DMS153 (cell line): ENCODE data around the gene DIO3.
"Not testable (repeated sequence)": the region's sequence is repeated elsewhere in the genome, so short reads cannot be mapped to it uniquely, and the experiment has no call there.

Experiments used
- DNase-seq: peaks from one replicate; lab custom pipeline; 2025; lab: John Stamatoyannopoulos, UW

The DIO3 gene

GRCh38 chr14:101543814-101544213, 17.5 kb upstream of the DIO3 start:
- no peak for DNase-seq

DNA sequence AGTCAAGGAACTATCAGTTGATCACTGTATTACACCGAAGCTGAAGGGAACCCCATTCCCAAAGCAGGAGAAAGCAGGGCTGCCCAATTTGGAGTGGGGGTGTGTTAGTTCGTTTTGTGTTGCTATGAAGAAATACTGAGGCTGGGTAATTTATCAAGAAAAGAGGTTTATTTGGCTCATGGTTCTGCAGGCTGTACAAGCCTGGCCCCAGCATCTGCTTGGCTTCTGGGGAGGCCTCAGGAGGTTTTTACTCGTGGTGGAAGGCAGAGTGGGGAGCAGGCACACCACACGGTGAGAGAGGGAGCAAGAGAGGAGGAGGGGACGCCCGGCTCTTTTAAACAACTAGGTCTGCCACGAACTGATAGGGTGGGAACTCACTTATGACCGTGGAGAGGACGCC, 16.7 kb upstream of the DIO3 start:
- DNase-seq = no peak

DNA sequence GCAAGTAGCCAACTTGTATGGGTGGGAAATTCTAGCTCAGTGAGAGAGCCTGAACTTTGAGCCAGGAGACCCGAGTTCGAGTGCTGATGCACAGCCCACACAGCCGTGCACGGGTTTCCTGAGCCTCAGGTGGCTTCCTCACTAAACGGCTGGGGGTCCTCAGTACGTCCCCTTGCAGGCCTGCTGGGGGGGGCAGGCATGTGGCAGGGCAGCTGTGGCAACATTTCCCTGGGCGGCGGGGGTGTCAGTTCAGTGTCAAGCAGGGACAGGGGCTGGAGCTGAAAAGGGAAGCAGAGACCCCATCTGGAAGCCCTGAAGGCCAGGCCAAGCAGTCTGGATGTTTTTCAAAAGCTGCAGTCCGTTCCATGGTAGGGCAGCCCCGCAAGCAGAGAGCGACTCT, 14.6 kb upstream of the DIO3 start:
- no peak for DNase-seq

DNA sequence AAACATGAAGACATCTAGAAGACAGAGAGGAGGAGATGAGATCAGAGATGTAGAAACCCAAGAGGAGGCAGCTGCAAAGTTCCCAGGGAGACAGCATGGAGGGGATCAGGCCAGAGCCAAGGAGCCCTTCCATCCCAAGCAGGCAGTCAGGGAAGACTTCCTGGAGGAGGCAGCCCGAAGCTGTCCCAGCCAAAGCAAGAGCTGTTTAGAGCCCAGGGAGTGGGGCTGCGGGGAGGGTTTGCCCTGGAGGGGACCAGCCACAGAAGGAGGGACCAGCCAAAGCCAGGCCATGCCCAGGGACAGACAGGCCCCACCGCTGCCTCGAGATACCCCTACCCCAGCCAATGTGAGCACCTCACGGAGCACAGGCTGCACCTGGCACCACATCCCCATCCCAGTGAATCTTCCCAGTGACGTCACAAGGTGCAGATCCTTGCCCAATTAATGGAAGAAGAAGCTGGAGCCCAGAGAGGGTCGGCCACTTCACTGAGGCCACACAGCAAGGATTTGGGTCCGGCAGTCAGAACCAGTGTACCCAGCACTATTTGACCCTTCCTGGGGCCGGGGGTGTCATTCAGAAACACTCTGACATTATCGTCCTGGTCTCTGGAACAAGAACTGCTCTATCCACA, 14.1 kb upstream of the DIO3 start:
- DNase-seq = no peak

- no peak for DNase-seq
Measured at GRCh38 chr14:101547961-101548669, 13.2 kb upstream of the DIO3 start.

DNA sequence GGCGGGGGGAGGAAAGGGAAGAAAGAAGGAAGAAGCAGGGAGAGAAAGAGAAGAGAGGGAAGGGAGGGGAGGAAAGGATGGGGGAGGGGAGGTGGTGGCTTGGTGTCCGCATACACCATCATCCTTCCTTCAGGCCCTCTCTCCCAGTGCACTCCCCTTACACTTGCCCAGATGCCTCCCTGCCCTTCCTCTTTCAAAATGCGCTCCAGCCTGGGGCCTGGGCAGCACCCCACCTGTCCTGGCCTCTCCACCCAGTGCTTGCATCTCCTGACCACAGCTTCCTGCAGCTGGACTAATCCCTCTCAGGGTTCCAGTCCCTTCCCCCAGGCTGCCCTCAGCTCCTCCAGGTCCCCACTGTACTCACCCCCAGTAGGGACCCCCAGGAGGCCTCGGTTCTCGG, 12.6 kb upstream of the DIO3 start:
- no peak for DNase-seq

DNA sequence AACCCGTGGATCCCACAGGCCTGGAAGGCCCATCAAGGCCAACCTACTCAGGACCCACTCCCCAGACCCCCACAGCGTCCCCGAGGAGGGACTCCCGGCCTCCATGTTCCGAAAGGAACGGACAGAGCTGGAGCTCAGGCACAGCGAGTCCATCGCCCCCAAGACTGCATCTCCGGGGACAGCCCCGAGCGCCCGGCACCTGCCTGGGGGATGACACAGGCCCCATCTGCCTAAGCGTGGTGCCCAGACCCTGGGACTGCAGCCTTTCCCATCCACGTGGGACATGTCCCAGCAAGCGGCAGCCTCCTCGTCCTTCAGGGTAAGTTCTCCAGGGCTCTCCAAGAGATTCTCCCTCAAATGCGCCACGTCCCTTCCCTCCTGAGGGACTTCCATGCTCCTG, 12.1 kb upstream of the DIO3 start:
- no peak for DNase-seq

DNA sequence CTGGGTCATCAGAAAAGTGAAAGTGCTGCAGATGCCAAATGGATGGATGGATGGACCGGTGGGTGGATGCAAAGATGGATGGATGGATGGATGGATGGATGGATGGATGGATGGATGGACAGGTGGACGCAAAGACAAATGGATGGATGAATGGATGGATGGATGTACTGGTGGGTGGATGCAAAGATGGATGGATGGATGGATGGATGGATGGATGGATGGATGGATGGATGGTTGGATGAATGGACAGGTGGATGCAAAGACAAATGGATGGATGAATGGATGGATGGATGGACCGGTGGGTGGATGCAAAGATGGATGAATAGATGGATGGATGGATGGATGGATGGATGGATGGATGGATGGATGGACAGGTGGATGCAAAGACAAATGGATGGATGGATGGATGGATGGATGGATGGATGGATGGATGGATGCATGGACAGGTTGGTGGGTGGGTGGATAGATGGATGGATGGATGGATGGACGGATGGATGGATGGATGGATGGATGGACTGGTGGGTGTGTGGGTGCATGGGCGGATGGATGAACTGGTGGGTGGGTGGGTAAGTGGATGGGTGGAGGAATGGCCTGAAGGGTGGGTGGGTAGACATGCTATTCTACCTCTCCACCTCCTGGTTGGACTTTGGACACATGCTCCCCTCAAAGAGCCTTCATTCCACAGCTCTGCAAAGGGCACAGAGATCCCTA, 10.9 kb upstream of the DIO3 start:
- DNase-seq = not testable (repeated sequence)

DNA sequence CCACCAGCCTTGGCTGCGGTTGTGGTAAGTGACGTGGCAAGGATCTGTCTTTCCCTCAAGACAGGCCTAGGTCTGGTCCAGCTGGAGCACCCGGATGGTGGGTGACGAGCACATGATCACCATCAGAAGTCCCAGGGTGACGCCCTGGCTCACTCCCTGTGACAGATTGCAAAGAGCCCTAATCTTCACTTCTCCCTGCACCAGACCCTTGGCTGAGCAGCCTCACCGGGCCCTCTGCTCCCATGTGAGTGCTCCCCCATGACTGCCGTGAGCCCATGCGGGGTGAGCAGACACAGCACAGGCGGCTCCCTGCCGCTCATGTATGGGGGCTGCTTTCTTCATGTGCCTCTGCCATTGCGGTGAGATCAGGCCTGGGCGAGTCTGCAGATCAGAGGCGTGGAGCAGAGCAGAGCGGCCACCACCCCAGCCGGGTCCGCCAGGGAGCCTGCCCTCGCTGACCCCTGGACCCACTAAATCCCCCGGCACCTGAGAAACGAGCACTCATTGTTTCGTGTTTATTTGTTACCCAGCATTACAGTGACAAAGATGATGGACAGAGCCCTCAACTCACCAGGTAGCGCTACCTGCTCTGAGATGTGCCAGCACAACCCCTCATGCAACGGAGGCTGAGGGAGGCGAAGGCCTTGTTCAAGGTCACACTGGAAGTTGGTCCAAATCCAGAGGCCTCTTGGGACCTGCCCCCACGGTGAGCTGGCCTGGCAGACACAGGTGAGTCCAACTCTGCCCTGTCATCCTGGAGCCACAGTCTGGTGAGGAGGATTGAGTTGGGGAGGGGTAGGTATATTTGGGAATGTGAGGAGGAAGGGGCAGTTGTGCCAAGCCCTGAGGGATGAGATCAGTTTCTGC, 9.3 kb upstream of the DIO3 start:
- no peak for DNase-seq

GRCh38 chr14:101552786-101553231, 8.5 kb upstream of the DIO3 start:
- DNase-seq = no peak

- no peak for DNase-seq
Measured at GRCh38 chr14:101553393-101553792, 7.9 kb upstream of the DIO3 start.

DNA sequence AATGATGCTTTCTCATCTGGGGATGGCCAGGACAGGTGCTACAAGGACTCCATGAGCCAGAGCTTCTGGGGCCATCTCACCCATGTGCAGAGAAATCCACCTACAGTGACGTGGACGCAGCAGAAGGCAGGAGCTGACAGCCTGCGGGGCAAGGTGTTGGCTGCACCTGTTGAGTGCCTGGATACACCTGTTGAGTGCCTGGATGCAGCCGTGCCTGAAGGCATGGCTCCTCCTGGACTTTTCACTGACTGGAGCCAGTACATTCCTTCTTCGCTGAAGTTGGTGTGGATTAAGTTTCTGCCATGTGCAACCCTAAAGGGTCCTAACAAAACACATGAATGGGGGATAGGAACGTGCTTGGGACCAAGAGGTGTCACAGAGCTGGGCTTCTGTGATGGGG, 7.4 kb upstream of the DIO3 start:
- DNase-seq = no peak

GRCh38 chr14:101554991-101555668, 6.2 kb upstream of the DIO3 start:
- no peak for DNase-seq

GRCh38 chr14:101555669-101556043, 5.6 kb upstream of the DIO3 start:
- DNase-seq = not testable (repeated sequence)

- no peak for DNase-seq
Measured at GRCh38 chr14:101556131-101556530, 5.2 kb upstream of the DIO3 start.

DNA sequence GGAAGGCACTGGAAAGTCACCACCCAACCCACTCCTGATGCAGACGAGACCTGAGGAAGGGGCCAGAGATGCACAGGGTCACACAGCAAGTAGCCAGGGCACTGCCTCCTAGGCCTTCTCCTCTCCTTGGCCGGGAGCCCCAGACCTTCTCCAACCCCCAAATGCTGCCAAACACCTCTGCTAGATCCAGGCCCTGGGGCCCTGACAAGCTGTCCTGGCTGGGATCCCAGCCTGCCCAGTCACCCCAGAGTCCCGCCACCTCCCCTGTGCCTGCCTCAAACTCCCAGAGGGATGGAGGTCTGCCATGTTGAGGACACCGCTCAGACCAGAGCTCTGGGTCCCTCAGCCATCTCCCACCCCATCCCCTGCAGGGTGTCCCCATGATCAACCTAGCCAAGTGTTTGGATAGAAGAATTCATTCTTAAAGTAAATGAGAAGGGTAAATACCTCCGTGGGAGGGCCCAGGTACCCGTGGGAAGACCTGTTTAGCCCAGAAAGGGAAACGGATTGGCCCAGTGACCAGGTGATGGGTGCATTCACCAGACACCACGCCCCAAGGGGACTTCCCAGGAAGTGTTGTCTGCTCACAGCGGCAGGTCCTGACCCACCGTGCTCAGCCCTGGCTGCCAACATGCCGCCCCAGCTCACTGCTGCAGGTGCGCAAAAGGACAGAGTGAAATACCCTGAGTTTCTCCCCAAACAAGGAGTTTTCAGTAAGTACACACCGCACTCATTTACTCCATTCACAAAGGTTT, 4.6 kb upstream of the DIO3 start:
- DNase-seq = no peak

GRCh38 chr14:101557321-101557695, 4.0 kb upstream of the DIO3 start:
- DNase-seq = no peak

DNA sequence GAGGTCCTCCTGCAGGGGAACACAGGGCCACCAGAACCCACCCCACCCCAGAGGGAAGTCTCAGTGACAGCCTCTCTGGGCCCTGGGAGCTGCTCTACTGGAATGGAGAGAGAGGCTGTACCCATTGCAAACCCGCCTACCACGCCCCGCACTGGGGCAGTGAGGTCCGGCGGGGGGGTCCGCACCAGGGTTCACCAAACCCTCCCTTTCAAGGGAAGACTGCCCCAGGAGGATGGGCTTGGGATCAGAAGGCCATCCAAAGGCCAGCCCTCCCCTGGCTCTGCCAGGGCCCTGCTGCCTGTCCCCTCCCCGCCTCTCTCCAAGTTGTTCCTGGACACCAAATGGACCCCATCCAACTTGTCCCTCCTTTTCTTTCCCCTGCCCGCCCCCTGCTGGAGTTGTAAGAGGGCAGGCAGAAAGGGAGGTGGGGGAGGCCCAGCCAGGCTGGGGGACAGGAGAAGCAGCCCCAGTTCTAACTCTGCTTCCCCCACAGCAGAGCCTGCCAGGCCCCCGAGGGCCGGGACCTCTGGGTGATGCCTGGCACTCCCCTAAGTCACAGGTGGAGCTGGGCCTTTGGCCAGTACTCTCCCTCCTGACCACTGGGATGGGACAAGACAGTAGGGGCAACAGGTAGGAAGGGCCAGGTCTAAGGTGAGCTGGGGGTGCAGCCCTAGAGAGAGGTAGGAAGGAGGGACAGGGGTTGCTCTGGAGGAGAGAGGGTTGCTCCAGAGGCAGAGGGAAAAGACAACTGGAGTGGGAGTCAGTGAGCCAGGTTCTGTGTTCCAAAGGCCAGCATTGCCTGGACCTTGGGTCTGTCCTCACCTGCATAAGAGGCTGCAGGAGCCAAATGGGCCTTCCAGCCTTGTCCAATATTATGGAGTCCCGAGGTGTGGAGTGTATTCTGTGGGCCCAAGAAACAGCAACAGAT, 3.2 kb upstream of the DIO3 start:
- no peak for DNase-seq

DNA sequence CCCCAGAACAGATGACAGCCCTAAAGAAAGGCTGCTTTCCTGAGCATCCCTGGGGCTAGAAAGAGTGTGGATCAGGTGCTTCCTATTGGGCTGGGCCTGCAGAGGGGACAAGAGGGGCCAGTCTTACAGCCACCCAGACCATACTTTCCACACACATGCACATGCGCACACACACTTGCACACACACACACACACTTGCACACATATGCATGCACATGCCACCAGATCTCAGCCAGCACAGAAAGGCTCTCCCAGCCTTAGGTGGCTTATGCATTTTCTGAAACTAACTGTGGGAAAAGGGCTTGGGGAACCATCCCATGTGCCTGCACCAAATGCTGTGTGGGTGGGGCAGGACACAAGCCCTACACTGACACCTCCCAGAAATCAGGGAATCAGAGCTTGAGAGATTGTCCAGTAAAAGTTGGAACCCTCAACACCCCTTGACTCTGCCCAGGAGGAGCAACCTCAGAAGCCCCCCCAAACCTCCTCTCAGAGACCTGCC, 2.5 kb upstream of the DIO3 start:
- DNase-seq = no peak

DNA sequence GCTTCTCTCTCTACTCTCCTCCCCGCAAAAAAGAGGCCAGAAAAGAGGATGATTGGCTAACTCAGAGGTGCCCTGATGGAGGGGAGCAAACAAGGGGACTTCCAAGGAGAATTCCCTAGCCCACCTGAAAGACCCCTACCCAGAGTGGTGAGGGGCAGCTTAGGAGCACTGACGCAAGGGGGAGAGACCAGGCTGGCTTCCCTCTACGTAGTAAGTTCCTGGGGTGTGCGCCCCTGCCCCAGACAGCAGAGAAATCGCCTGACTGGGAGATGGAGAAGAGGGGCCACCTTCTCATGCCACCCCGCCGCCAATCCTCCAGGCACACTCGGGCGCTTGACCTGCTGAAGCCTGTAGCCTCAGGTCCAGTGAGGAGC, 2.1 kb upstream of the DIO3 start:
- no peak for DNase-seq
